Esophagus squamous epithelium (tissue), 4 donors: ENCODE data around the gene IBA57.

ENCODE experiments used
- CTCF ChIP-seq, 6 experiments: fragments of 450-650 bp in 4 of 6; fragments of 200-600 bp in 2 of 6; sonication (generic) in 2 of 6; IDR thresholded peaks; one replicate each; pipeline ENCODE4 v1.5.1; 2016 to 2019; ENCODE audit warnings: antibody characterized with exemption in 6 of 6, mild to moderate bottlenecking in 4 of 6, moderate library complexity in 4 of 6
- POLR2A ChIP-seq, 4 donors: fragments of 450-650 bp; IDR thresholded peaks; one replicate each; pipeline ENCODE4 v1.6.1; 2017; ENCODE audit warnings: antibody characterized with exemption in 4 of 4, mild to moderate bottlenecking in 4 of 4, moderate library complexity in 3 of 4

- TF ChIP-seq POLR2A (IDR thresholded peaks at IDR 0.05) (no peak), CTCF (IDR thresholded peaks at IDR 0.05) (no peak)
Observed at GRCh38 chr1:228182296-228183030, 16.9 kb downstream of the IBA57 start.
